Measurements from ENCODE around the gene DCTN4.

Gene DCTN4

DNA sequence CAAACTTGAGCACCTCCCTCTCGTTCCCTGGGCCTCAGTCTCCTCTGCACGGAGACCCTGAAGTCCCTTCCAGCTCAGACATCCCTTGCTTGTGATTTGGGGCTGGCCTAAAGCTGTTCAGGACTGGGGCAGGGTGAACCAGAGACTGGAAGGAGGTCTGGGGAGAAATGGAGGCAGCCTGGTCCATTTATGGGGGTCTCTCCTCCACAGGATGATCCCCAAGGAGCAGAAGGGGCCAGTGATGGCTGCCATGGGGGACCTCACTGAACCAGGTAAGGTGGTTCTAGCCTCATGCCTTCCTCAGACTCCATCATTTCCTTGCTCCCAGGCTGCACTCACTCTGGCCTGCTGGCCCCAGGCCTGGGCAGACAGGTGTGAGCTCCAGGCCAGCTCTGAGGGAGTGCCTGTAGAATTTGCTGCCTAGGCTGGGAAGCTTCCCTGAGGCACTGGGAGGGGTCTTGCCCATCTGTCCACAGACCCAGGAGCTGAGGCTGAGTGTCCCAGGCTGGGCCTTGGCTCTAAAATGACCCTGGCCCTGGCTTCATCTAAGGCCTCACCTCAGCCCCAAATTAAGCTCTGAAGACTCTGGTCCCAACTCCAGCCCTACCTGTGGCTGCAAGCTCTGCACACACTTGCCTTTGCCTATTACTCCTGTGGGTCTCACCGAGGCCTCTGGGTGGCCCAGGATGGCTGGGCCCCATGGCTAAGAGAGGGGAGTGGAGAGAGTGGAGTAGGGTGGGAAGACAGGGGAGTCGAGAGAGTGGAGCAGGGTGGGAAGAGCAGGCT lies 95.9 kb downstream of the DCTN4 start:
- no peak for DNase-seq

GRCh38 chr5:150661821-150662596 lies 96.8 kb downstream of the DCTN4 start:
- no peak for DNase-seq

GRCh38 chr5:150661086-150661485 lies 97.7 kb downstream of the DCTN4 start, which contains the start of gene MYOZ3:
TSS of gene MYOZ3 (plus strand) at chr5:150661251. CDS start at chr5:150662942, 1,691 bp downstream.
- DNase-seq: no peak

DNA sequence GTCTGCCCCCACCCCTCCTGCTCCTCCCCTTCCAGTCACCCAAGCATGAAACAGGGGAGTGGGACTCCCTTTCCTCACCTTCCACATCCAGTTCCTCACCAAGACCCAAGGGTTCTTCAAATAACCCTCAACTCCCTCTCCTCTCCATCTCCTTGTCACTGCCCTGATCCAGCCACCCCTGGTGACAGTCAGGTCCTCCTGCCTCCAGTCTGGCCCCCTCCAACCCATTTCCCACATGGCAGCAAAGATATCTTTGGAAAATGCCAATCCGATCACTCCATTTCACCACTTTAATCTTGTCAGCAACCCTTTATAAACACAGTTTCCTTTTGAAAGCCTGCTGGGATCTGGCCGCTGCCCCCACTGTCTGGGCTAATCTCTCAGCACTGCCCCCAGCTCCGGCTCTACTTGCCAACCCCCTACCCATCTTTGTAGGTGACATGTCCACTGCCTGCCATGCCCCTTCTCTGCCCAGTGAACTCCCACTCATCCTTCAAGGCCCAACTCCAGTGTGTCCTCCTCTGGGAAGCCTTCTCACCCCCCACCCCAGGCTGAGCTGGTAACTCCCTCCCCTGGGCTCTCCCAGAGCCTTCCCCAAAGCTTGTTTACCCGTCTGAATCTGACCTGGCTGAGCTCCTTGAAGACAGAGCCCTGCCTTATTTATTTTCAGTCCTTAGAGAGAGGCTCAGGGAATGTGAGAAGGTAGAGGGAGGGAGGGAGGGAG lies 98.5 kb downstream of the DCTN4 start:
- DNase-seq: no peak

DNA sequence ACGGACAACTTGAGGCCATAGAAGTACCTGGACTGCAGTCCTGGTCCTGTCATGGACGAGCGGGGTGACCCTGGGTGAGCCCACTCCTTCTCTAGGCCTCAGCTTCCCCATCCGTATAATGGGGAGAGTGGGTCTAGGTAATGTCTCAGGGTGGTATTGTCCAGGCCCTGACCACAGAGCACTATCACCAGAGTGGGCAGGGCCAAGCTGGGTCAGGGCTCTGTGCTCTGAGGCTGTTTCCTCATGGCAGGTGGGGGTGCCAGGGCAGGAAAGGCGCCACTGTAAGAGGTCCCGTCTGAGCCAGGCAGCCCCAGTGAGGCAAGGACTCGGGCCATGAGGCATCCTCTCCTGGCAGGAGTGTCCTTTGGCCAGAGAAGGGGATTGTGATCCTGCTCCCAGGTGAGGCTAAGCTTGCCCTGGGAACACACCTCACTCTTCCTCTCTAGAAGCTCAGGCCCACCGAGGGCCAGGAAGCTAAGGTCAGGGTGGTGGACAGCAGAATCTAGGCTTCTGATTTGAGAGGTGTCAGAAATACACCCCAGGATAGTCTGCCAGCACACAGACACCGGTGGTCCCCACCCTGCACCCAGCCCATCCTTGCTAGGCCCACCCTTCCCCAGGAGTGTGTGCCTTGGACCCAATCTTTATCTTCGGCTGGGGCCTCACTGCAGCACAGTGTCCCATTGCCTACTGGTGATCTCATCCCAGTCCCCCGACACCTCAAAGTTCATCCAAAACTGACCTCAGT lies 99.3 kb downstream of the DCTN4 start:
- no peak for DNase-seq

- no peak for DNase-seq
These were observed 100.0 kb downstream of the DCTN4 start for GRCh38 chr5:150658699-150659265.

Data from activated naive CD4-positive, alpha-beta T cell treated with Interleukin-2 at 50 U/mL for 16 hours (primary cell).